ENCODE results near the gene TOMM40. TPM values are rescaled to one million over a fixed set of nuclear protein-coding genes. Genes with fewer than 3 reads are reported as not detected.

Gene TOMM40
- total and polyA plus RNA-seq, 2 of the 13 experiments (the other 11 are each of a cell fraction or from before 2014, with no cell fraction given), result 72.0 to 110 TPM

GRCh38 chr19:44905437-44906160 is 14.5 kb downstream of the TOMM40 start, which contains the start of gene APOE (continued):
- no peak; the same call in 1 of the 2 replicates for TF ChIP-seq SRY (CRISPR knock-in tag; IDR thresholded peaks at IDR 0.05)
- no peak for TF ChIP-seq KLF15 (CRISPR knock-in tag; IDR thresholded peaks at IDR 0.05; ENCODE audit: borderline replicate concordance)
- TF ChIP-seq ZNF737 (CRISPR knock-in tag; IDR thresholded peaks at IDR 0.05; ENCODE audit: borderline replicate concordance), result no peak
- peak; percentile 84 for TF ChIP-seq REPIN1 (CRISPR knock-in tag; IDR thresholded peaks at IDR 0.05; ENCODE audit: borderline replicate concordance, low read depth)
- 0 out of 2 replicates have a peak, but pooled peaks have one; percentile 14 for TF ChIP-seq ZNF773 (CRISPR knock-in tag; IDR thresholded peaks at IDR 0.05; ENCODE audit: borderline replicate concordance)
- peak; percentile 39; the same call in 1 of the 2 replicates for TF ChIP-seq YEATS2 (CRISPR knock-in tag; IDR thresholded peaks at IDR 0.05; ENCODE audit: borderline replicate concordance)
- TF ChIP-seq ZNF746 (CRISPR knock-in tag; IDR thresholded peaks at IDR 0.05), result peak; percentile 91
- TF ChIP-seq ZBTB1 (CRISPR knock-in tag; IDR thresholded peaks at IDR 0.05; ENCODE audit: borderline replicate concordance), result no peak
- TF ChIP-seq TERF1 (CRISPR knock-in tag; IDR thresholded peaks at IDR 0.05), result no peak
- peak; percentile 33; the same call in 1 of the 2 replicates for TF ChIP-seq NFYB (CRISPR knock-in tag; IDR thresholded peaks at IDR 0.05)
- no peak for TF ChIP-seq TBX3 (IDR thresholded peaks at IDR 0.05; ENCODE audit: borderline replicate concordance)
- TF ChIP-seq TGIF2 (CRISPR knock-in tag; IDR thresholded peaks at IDR 0.05), result peak; percentile 26; the same call in 1 of the 2 replicates
- TF ChIP-seq MAFF (IDR thresholded peaks at IDR 0.05; ENCODE audit: low read depth, low read length), result no peak
- no peak for TF ChIP-seq ARNT (IDR thresholded peaks at IDR 0.05)
- TF ChIP-seq IRX3 (CRISPR knock-in tag; IDR thresholded peaks at IDR 0.05; ENCODE audit: borderline replicate concordance, low read depth), result no peak
- TF ChIP-seq MAZ (IDR thresholded peaks at IDR 0.05; ENCODE audit: borderline replicate concordance, low read depth, low read length), result peak; percentile 20; the same call in 1 of the 2 replicates
- peak; percentile 47; the same call in 1 of the 2 replicates for TF ChIP-seq MAZ (CRISPR knock-in tag; IDR thresholded peaks at IDR 0.05; ENCODE audit: low read depth)
- TF ChIP-seq ZNF75D (CRISPR knock-in tag; IDR thresholded peaks at IDR 0.05; ENCODE audit: borderline replicate concordance), result no peak
- no peak for TF ChIP-seq CENPX (CRISPR knock-in tag; IDR thresholded peaks at IDR 0.05)
- TF ChIP-seq HOXA5 (CRISPR knock-in tag; IDR thresholded peaks at IDR 0.05), result 0 out of 2 replicates have a peak, but pooled peaks have one; percentile 57
- no peak for TF ChIP-seq PHB2 (IDR thresholded peaks at IDR 0.05; ENCODE audit: partially characterized antibody)
- no peak for TF ChIP-seq ARHGAP35 (CRISPR knock-in tag; IDR thresholded peaks at IDR 0.05; ENCODE audit: borderline replicate concordance)
- TF ChIP-seq MYNN (CRISPR knock-in tag; IDR thresholded peaks at IDR 0.05; ENCODE audit: low read depth), result no peak
- no peak for TF ChIP-seq CEBPZ (IDR thresholded peaks at IDR 0.05; ENCODE audit: low read length)
- TF ChIP-seq ZBTB21 (CRISPR knock-in tag; IDR thresholded peaks at IDR 0.05), result no peak
- no peak for TF ChIP-seq ZNF543 (CRISPR knock-in tag; IDR thresholded peaks at IDR 0.05)
- TF ChIP-seq ZNF160 (CRISPR knock-in tag; IDR thresholded peaks at IDR 0.05), result 0 out of 2 replicates have a peak, but pooled peaks have one; percentile 29
- no peak for TF ChIP-seq MEIS2 (CRISPR knock-in tag; IDR thresholded peaks at IDR 0.05)

Data from HepG2 (cell line).